Endometrium (tissue), 2 donors: ENCODE results near the gene IL13.

Experiments
- FAIRE-seq: peaks from 2 replicates; lab custom pipeline; 2012; peaks lifted over from hg19 to GRCh38; lab: Jason Lieb, UNC
- donor health status: control.
- donor health status: control.

The IL13 gene

DNA sequence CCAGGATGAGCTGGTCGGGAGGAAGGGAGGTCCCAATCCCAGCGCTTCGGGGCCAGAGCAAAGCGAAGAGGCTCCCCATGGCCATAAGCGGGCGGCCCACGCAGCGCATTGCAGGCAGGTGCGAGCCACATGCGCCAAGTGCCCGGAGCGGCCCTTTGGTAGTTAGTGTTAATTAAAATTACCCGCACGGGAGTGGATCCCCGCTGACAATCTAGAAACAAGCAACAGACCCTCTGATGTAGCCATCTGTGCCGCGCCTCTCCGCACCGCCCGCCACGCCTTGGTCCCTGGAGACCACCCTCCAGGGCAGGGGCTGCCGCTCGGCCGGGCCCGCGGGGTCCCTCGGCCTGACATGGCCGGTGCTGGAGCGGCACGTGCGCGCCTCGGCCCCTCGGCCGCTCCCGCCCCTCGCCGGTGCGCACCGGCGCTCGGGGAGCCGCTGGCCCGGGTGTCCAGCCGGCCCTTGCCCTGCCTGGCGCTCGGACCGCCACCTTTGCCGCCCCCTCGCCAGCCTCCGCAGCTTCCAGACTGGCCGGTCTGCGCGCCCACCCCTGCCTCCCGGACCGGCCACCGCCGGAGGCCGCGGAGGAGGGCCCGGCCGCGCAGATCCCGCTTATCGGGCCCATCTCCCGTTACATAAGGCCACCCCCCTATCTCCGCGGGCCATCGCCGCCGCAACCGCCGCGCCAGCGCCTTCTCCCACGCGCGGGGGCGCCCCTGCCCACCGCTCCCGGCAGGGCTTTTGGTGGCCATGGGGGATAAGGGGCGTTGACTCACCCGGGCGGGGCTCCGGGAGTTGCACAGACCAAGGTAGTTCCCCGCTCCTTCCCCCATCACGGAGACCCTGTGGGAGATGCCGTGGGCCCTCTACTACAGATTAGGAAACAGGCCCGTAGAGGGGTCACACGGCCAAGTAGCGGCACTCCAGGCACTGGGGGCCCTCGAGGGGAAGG lies 1.9 kb upstream of the IL13 start:
- no peak for FAIRE-seq

DNA sequence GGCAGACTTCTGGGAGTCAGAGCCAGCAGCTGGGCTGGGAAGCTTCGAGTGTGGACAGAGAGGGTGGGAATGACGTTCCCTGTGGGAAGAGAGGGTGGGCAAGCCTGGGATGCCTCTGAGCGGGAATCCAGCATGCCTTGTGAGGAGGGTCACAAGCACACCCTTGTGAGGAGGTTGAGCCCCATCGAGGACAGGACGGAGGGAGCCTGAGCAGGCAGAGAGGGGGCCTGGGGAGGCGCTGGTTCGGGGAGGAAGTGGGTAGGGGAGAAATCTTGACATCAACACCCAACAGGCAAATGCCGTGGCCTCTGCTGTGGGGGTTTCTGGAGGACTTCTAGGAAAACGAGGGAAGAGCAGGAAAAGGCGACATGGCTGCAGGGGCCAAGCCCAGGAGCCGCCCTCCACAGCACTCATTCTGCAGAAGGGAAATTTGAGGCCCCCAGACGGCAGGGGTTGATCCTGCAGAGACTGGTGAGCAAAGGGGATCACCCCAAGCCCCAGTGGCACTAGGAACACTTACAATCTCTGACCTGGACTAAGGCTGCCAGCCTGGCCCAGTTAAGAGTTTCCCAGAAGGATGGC lies 1.1 kb upstream of the IL13 start:
- no peak for FAIRE-seq

DNA sequence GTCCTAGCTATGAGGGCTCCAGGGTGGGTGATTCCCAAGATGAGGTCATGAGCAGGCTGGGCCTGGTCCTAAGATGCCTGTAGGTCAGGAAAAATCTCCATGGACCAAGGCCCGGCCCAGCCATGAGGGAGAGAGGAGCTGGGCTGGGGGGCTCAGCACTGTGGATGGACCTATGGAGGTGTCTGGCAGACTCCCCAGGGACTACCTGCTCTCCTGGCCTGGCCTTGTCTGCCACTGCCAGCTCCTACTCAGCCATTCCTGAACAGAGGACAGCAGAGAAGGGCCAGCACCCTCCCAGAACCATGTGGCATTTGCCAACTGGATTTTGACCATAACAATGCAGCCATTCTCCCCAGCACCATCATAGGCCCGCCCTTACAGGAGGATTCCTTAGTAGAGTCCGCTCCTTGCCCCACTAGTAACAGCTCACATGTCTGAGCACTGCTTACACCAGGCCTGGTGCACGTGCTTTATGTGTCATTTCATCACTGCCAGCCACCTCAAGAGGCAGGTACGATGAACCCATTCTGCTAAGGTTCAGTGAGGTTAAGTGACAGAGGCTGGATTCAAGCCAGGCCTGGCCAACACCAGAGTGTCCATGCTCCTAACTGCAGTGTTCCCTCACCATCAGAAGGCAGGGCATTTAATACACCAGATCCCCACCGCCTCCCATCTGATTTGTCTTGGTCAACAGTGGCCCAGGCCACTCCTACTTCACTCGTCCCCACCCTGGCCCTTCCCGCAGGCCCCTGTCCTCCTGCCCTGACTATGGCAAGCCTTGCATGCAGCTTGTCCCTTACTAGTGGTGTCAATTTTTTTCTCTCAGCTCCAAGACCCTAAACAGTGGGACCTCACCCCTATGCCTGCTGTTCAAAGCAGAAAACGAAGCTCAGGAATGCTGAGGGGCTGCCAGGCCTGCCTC lies 669 bp downstream of the IL13 start:
- FAIRE-seq: no peak

DNA sequence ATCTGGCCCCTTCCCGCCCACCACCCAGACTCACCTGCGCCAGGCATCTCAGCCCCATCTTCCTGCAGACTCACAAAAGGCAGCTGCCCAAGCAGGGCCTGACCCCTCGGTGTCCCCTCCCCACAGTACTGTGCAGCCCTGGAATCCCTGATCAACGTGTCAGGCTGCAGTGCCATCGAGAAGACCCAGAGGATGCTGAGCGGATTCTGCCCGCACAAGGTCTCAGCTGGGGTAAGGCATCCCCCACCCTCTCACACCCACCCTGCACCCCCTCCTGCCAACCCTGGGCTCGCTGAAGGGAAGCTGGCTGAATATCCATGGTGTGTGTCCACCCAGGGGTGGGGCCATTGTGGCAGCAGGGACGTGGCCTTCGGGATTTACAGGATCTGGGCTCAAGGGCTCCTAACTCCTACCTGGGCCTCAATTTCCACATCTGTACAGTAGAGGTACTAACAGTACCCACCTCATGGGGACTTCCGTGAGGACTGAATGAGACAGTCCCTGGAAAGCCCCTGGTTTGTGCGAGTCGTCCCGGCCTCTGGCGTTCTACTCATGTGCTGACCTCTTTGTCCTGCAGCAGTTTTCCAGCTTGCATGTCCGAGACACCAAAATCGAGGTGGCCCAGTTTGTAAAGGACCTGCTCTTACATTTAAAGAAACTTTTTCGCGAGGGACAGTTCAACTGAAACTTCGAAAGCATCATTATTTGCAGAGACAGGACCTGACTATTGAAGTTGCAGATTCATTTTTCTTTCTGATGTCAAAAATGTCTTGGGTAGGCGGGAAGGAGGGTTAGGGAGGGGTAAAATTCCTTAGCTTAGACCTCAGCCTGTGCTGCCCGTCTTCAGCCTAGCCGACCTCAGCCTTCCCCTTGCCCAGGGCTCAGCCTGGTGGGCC lies 1.9 kb downstream of the IL13 start:
- FAIRE-seq: no peak

DNA sequence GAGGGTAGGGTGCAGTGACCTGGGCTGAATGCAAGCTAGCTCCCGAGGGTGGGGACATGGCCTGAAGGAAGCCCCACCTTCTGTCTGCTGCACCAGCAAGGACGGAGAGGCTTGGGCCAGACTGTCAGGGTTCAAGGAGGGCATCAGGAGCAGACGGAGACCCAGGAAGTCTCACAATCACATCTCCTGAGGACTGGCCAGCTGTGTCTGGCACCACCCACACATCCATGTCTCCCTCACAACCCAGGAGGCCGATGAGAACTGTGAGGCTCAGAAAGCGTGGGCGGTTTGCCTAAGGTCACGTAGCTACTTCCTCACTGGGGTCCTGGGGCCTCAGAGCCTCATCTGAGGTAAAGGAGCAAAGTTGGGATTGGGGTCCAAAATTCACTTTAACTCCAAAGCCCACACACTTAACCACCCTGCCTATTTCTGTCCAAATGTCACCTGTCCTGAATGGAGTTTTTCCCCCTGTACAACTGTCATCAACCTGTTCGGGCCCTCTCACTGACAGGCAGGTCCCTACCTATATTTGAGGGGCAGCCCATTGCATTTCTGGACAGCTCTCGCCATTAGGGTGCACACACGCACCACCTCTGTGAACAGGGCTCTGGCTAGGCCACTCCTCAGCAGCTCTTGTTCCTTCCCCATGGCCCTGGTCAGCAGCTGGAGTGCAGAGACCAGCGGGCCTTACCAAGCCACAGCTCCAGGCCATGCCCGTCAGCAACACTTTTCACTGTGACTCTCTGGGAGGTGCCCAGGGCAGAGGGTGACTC lies 3.4 kb downstream of the IL13 start:
- FAIRE-seq: no peak

DNA sequence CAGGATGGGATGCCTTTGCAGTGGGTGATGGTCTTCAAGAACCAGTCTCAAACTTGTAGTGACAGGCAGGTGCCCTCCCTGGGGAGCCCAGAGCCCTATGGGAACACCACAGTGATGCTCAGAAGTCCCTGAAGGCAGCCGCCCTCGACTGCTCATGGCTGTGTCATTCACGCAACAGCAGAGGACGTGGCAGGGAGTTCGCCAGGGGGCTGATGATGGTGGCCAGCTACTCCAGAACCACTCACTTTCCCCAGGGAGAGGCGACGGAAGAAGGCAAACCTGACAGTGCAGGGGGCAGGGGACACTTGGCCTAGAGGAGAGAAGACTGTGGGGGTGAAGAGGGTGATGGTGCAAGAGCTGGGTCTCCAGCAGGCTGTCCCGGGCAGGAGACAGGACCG lies 4.0 kb downstream of the IL13 start:
- FAIRE-seq: no peak

DNA sequence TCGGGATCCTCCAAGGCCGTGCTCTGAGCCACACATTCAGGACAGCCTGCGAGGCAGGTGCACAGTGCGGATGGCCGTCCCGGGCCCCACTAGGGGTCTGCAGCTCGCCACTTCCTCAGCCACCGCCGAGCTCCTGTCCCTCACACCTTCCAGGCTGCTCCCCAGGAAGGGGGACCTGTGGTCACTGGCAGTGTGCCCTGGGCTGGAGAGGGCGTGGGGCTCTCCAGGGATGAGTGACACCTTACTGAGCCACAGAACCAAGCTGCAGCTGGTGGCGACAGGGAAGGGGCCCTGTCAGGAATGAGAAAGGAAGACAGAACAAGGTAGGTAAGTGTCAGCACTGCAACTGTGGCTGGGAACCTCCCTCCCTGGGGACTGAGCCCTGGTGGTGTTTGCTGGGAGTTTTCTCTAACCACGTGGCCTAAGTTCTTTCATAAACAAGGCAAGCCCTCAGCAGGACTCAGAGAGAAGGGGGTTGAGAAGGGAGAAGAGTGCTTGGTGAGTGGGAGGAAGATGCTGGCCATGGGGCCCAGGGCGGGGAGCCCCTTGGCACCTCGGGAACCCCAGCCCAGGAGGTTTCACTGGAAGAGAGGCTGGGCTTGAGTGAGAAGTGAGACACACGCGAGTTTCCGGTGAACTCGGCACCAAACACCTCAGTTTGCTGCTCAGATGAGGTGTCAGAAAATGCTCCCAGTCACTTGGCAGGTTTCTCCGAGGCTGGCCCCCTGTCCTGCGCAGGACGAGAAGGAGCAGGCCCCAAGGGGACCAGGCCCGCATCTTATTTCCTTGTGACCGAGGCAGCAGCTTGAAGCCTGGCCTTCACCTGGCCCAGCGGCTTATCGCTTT lies 5.2 kb downstream of the IL13 start:
- no peak for FAIRE-seq

DNA sequence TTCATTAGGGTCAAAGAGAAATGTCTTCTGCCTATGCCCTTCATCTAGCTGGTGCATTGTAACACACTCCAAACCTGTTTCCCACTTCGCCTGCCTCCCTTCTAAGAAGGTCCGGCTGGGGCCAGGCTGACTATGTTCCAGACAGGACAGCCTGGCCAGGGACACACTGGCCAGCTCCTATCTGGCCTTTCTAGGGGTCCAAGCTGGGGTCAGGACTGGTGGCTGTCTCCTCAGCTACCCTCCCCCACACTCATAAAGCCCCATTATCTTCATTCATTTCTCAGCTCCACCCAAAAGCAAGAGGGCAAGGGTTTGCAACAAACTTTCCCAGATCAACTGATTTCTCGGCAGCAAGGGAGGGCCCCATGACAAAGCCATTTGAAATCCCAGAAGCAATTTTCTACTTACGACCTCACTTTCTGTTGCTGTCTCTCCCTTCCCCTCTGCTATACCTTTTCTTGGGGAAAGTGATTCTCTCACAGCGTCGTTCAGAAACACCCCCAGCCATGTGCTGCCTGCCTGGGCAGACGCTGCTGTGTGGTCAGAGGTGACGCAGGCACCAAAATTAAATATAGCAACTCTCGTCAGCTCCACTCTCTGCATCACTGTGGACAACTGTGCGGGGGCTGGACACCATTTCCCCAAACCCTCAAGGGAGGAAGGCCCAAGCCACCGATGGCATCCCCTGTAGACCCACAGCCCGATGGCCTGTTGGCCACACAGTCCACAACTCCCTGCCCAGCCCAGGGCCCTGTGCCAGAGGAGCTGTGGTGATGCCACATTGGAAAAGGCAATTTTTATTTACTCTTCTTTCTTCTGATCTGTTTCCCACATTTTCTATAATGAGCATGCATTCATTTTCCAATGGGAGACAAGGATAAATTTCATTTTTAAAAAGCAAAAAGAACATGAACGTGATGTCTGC lies 6.1 kb downstream of the IL13 start:
- no peak for FAIRE-seq

DNA sequence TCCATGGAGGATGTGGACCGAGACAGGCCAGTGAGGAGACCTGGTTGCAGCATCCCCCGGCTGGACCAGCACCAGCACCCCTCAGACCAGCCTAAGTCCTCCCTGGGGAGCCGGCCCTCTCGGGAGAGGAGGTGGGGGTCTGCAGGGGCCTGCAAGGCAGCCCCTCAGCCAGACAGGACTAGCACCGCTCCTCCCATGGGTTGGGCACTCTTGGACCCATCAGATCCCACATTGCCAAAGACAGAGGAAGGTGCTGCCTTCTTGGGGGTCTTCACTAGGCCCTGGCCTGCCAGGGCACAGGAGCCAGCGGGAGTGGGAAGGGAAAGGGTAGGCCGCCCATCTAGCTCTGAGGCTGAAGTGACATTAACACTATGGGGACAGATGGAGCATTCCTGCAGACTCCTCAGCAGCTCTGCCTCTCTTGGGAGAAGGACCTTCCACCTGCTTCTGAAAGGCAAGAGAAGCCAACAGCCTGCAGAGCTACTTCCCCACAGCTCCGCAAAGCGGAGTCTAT lies 6.8 kb downstream of the IL13 start:
- no peak for FAIRE-seq

DNA sequence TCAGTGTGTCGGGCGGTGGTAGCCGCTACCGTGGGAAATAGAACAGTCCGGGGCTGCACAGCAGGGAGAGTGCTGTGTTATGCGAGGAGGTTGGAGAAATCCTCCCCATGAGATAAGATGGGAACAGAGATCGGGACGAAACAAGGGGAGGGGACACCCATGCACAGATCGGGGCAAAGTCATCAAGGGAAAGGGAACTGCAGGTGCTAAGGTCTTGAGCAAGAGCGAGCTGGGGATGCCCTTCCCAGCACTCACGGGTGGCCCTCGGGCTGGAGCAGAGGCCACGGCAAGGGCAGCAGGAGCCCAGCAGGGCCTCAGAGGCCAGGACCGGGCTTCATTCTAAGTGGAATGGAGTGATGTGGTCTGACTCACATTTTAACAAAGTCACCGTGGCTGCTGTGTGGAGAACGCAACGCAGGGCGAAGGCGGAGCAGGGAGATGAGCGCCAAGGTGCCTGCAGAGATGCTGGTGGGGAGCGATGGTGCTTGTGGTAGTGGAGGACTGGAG lies 7.7 kb downstream of the IL13 start:
- FAIRE-seq: no peak

DNA sequence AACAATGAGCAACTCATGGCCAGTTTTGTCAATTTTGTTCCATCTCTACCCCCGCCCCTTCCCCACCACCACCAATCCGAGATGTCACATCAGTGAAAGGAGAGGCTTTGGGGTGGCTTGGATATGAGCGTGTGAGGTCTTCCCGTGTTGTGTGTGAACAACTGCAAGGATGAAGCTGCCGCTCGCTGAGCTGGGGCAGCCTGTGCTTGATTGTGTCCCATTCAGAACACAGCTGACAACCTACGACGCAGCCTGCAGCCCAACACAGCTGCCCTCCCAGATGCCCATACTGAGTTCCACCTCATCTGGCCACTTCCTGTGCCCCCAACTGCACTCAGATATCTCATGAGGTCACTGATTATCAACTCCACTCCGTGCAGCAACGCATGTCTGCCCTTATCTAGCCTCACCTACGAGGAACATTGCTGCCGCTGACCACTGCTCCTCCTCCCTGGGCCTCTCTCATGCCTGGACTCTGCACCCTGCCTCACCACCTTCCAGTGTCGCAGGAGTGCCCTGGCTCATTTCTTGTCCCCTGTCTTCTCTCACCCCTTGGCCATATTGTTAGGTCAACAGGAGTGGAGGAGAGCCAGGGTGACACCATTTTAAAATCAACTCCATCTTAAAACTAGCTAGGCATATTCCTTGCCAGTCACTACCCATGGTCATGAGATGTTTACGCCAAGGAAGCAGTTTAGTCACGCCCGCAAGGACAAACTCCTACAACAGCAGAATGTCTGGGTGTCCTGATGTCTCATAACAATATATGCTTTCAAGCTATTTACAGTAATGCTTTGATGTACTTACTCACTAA lies 8.5 kb downstream of the IL13 start:
- no peak for FAIRE-seq

DNA sequence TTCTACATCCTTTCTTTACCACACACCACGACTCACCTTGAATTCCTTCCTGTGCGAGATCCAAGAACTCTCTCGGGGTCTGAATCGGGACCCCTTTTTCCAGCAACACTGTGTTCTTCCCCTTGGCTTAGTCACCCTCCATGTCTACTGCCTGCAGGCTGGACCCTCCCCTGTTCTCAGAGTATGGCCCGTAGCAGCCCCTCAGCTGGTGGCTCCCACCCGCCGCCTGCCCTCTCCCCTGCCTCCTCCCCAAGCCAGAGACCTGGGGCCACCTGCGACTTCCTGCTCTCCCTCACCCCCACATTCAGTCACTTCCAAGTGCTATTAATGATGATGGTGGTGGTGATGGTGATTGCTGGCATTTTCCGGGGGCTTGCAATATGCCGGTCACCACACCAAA lies 9.3 kb downstream of the IL13 start:
- no peak for FAIRE-seq

DNA sequence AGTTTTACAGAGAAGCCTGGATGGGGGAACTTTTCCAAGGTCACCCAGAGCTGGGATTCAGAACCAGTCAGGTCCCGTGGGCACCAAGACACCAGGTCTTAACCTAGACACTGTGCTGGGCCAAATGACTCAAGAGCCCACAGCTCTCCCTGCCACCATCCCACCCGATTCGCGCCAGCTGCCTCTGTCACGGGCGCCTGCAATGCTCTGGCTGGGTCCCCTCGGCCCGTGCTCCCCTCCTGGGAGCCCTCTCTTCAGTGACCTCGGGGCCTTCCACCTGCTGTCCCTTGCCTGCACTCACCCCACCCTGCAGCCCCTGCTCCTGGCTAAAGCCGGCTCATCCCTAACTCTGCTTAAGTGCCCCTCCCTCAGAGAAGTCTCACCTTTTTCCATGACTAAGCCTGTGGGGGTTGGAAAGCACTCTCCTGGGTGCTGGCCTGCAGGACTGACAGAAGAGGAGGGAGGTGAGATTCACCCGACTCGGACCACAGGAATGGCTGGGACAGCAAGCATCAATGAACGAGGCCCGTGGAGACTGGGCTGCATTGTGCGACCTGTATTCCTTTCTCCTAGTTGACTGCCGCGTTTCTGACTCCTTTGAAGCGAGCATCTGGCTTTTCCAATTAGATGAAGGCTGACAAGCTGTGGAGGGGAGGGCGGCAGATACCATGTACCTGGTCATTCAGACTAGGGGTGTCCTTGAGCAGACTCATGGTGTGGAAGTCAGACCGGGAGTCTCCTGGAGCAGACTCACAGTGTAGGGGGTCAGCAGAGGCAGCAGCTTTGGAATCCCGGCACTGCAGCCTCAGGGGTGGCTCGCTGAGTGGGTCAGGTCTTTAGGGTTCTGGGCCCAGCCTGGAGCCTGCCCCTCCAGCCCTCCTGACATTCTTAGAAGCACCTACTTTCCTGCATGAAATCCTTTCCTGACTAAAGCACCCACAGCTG lies 10.1 kb downstream of the IL13 start:
- no peak for FAIRE-seq

DNA sequence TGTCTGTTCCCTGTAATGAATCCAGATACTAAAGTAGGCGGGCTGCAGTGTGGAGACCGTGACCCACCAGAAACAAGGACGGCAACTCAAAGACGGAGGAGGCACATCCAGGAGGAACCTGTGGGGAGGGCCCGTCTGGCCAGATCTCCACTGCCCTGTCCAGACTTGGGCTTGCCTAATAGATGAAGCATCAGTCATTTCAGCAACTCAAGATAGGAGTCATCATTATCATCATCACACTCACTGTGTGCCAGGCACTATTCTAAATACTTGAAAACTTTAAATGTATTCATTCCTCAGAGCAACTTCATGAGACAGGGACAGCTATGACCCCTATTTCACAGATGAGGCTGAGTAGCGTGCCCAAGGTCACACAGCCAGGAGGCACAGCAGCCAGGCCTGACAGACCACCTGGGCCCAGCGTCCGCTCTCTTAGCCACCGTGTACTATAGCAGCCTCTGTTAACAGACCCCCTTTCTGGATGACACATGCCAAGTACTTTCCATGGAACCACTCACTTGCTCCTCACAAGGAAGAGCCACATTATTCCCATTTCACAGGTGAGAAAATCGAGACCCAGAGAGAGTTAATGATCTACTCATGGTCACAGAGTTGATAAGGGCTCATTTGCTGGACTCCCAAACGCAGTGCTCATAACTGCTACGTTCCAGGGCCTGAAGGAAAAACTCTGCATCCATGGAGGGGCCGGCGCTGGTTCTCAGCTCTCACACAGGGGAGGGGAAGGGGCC lies 10.9 kb downstream of the IL13 start:
- FAIRE-seq: no peak

DNA sequence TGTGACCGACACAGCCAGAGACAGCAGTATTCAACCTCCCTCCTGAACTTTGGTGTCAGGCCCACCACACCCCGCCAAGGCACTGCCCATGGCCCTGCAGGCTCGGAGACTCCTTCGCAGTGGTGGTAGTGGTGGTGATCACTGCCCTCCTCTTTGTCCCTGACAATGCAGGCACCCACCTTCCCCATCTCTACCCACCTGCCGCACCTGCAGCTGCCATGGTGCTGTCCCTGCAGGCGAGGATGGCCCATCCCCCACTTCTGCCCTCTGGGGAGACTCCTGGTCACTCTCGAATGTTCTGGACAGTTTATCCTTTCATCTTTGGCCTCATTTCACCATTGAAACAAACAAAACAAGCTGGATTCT lies 11.5 kb downstream of the IL13 start:
- no peak for FAIRE-seq
